CMK (cell line): Measurements from ENCODE around the gene LBR.
"Not testable (repeated sequence)": the region's sequence is repeated elsewhere in the genome, so short reads cannot be mapped to it uniquely, and the experiment has no call there.

Source experiments
- DNase-seq: peaks from one replicate; pipeline ENCODE4 v3.0.0-alpha.2; 2010; ENCODE audit warnings: low read depth

Gene LBR

DNA sequence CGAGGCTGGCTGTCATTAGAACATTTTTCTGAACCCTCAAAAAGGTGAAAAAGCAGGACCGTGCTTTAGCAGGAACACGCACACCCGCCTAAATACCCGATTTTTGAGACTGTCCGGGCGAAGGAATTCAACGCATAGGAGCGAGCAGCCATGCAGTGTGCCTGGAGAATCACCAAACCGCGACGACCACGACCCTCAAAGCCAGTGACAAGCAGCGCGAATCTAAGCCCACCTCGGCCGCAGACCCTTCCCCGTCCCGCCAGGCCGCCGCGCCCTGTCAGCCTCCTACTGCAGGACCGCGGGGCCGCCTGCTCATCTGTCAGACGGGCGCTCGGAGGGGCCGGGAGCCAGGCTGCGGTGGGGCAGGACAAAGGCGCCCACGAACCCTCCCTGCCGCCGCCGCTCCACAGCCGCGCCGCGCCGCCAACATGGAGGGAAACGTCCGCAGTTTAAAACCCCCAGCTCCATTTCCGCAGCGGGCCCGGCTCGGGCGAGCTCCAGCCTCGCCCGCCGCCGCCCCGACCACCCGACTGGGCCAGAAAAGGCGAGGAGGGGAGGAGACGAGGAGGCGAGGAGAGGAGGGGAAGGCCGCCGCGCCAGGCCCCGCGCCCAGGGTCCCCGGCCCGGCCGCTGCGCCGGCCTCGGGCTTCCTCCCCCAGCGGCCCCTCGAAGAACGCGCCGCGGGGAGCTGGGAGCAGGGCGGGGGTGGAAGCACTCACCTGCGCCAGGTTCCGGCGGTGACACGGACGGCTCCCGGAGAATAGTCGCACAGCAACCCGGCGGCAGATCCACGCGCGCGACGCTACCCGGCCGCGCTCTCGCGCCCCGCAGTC is at the start of gene LBR:
Gene LBR, minus strand, starts transcription at position 804 of the 833 bp plus-strand sequence. CDS start 3,963 bp downstream, outside the sequence.
- DNase-seq, result no peak

DNA sequence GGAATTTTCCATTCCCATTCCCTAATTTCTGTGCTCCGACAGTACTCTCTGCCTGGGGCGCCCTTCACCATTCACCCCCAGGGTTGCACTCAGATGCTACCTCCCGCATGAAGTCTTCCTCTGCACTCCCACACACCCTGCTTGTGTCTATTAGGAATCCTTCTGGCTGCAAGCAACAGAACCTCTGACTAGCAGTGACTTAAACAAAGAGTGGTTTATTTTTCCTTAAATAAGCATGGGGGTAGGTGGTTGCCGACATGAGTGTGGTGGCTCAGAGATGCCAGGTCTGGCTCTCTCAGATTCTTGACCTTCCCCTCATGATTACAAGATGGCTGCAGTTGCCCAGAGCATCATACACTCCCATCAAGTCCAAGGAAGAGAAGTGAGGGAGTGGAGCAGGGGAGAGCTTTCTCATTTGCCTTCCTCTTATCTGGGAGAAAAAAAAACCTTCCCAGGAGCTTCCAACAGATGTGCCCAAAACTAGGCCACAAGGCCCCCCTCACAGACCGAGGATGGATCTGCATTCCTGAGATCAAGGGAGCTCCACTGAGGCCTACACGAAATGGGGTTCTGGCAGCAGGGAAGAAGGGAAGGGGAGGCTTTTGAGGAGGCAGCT is 49.6 kb upstream of the LBR start:
- no peak for DNase-seq

DNA sequence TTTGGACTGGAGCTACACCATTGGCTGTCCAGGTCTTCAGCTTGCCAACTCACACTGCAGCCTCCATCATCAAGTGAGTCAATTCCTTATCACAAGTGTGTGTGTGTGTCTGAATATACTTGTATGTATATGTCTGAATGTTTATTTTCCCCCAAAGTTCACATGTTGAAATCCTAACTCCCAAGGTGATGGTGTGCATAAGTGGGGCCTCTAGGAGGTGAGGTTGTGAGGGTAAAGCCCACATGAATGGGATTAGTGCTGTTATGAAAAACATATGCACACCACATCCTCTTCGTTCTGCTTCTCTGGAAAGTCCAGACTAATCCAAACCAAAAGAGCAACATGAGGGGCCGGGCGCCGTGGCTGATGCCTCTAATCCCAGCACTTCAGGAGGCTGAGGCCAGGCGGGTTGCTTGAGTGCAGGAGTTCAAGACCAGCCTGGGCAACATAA is 48.7 kb upstream of the LBR start:
- no peak for DNase-seq

DNA sequence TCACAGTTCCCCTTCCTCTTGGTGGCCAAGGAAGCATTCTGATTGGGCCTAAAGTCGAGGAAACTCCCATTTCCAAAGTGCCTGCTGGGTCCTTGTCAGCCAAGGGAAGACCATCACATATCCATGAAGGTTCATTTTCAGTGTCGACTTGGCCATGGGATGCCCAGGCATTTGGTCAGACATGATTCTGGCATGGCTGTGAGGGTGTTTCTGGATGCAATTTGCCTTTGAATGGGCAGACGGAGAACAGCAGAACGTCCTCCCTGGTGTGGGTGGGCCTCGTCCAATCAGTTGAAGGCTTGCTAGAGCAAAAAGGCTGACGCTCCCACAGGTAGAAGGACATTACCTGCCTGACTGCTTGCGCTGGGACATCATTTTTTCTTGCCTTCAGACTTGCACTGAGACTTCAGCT is 48.3 kb upstream of the LBR start:
- DNase-seq, result no peak

DNA sequence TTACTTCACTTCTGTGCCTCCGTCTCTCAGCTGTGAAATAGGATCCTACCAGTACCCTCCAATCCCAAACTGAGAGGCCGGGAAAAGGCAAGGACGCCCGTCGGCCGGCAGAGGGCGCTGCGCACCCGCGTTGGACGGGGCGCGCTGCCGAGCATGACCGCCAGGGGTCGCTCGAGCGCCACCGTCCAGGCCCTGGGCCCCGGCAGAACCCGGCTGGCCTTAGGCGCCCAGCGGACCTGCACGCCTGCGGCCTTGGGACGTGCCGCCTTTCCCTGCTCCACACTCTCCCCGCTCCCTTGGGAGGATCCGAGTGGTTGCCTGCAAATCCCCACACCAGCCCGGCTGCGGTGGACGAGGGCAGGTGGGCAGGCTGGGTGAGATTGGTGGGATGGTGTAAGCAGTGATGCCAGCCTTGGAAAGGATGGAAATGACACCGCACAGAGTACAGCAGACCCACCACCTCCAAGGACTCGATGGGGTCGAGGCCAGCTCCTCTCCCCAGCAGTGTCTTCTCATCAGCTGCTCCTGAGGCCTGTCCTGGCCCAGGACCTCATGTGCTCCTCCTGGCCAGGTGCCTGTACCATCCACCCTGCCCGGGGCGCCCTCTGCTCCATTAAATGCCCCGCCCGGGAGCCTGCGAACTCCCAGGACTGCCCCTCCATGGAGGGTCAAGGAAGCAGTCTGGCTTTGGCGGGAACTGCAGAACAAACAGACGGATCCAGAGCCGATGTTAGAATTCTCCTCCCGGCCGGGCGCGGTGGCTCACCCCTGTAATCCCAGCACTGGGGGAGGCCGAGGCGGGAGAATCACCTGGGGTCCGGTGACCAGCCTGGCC is 47.4 kb upstream of the LBR start:
- DNase-seq, result peak; percentile 44

DNA sequence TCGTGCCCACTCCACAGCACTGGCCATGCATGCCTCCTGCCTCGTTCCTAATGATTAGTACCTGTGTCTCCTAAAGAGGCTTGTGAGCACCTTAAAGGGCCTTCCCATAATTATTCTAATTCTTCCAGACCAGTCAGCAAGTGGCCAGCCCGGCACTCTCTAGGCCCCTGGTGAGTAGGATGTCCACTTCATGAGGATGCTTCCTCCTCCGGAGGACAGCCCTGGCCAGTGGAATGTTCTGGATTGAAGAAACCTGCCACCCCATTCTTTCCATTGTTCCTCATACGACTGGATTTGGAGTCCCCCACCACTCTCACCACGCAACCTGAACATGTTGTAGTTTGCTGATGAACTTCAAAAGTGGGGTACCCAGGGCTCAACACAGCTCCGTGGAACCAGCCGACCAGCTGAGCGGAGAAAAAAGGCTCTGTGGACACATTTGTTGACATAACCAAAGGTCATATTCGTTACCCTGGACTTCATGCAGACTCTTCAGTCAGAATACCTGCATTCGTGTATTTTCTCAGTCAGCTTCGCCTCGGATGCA is 46.7 kb upstream of the LBR start:
- no peak for DNase-seq

DNA sequence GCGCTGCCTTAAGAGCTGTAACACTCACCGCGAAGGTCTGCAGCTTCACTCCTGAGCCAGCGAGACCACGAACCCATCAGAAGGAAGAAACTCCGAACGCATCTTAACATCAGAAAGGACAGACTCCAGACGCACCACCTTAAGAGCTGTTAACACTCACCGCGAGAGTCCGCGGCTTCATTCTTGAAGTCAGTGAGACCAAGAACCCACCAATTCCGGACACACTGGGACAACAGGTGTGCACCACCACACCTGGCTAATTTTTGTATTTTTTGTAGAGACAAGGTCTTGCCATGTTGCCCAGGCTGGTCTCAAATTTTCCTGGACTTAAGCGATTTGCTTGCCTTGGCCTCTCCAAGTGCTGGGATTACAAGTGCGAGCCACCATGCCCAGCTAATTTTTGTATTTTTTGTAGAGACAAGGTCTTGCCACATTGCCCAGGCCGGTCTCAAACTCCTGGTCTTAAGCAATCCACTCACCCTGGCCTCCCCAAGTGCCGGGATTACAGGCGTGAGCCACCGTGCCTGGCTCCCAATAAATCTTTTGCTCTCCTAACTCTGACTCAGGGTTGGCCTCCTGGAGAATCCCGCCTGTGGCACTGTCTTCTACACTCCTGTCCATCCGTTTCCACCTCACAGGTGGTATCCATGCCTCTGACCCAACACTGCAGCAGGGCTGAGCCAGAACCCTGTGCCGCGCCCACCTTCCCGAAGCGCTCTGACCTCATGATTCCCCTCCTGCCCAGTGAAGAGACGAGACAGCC is 46.0 kb upstream of the LBR start:
- not testable (repeated sequence) for DNase-seq

DNA sequence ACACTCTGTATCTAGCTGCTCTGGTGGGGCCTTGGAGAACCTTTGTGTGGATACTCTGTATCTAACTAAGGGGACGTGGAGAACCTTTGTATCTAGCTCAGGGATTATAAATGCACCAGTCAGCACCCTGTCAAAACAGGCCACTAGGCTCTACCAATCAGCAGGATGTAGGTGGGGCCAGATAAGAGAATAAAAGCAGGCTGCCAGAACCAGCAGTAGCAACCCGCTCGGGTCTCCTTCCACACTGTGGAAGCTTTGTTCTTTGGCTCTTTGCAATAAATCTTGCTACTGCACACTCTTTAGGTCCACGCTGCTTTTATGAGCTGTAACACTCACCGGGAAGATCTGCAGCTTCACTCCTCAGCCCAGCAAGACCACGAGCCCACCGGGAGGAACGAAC is 45.4 kb upstream of the LBR start:
- not testable (repeated sequence) for DNase-seq

DNA sequence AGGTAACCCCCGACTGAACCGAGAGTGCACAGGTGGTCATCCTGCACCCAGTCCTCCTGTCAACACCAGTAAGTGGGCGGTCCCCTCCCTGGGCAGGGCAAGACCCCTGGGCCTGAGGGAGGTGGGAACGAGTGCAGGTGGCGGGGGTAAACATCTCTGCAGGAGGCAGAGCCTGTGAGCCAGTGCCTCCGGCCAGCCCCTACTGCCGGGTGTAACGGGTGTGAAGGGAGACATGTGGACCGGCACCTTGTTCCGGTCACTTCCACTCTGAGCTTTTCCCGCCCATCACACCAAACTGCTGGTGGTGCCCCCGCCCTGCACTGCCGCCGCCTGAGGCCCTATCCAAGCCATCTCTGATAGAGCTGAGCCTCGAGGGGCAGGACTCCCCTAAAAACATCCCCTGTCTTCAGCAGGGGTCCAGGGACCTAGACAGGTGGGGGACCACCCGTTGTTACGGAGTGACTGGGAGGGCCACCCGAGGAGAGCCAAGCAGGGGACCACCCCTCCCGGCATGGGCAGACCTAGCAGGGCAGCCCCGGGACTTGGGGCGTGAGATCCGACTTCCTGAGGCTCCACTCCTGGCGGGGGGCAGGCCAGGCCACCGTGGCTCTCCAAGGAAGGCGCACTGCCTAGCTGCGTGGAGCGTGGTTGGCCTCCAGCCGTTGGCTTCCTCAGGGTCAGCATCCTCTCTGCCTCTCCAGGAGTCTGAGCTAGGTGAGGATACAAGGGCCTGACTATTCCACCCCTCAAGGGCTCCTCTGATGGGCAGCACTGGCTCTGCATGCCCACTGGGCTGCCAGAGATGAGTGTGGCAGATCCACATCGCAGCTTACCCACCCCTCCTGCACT is 43.8 kb upstream of the LBR start:
- no peak for DNase-seq

DNA sequence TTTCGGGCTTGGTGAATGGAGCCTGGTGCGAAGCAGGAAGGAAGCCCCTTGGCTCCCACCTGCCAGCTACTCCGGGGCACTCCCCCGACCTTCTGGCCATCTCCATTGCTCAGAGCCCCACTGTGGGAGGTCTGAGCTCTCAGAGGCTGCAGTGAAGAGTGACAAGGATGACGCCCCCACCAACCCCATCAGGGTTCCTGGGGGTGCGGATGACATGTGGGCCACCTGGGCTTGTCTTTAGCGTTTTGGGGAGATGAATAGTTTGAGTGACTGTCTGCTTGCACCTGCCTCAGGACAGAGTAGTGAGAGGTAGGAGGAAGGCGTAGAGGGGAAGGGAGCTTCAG is 43.2 kb upstream of the LBR start:
- DNase-seq, result no peak

DNA sequence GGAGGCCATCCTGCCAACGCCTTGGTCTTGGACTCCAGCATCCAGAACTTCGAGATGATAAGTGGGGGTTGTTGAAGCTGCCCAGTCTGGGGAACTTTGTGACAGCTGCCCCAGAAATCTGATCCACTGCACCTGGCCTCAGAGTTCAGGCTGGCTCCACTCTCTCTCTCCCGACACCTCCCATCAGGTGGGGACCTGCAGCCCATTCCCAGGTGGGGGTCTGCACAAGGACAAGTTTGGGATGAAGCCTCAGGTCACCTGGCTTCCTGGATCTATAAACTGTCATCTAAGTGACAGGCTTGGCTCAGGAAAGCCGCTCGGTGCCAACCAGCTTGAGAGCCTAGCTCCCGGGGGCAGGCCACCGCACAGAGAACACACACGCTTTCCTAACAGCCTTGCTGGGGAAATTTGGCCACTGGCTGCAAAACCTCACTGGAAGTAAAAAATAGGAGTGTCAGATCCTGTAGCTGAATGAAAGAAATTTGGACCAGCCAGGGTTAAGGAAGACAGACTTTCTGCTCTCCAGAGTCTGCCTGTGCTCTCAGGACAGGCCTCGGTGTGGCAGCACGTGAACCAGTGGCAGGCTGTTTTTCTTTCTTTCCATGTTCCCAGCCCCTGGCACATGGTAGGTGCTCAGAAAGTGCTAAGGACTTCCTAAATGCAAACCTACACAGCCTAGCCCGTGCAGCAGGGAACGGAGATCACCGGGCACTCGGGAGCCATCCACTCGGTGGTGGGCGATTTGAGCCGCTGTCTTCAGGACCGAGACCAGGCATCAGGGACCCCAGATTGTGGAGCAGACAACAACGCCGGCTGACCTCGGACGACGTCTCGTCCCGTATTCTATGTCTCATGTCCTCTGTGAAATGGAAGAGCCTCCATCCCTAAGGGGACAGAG is 42.6 kb upstream of the LBR start:
- no peak for DNase-seq

DNA sequence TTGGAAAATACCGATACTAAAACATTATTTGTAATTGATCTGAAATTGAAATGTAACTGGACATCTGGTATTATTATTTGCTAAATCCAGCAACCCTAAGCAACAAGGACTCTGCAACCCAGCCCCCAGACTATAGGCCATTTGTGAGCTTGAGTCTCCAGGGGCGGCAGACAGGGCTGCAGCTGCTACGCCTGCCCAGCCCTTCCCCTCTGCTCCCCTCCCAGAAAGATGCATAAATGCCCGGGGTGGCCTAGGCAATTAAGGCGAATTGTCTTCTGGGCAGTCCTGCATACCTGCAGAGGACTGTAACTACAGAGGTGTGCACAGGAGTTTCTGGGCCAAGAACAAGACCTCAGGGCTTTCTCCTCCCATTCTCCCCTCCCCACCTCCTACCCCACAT is 41.2 kb upstream of the LBR start:
- DNase-seq, result no peak

DNA sequence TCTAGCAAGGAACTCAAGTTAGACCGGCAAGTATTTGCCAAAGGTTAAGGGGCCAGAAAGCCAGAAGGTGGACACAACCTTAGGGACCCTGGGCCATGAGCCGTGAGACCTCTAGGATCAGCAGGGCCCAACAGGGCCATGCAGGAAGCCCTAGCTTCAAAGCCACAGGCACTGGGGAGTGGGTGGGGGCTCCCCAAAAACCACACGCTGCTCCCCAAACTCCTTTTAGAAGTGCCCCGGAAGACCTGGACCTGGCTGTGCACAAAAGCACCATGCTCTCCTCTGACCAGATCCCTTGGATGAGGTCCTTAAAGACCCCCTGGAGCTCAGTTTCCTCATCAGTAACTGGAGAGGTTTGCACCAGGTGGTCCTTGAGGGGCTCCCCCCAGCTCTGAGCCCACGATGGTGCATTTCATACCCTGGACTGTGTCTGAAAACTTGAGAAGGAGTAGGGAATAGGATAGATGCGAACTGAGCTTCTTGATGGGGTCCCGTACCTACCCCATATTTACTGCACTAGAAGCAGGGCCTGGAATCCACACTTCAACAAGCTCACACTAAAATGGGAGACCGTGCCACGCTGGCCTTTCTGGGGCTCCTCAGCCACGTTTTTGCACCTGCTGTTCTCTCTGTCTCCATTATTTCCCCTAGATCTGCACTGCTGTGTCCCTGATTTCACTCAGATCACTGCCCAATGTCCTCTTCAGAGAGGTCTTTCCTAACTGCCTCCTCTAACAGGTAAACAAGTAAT is 40.6 kb upstream of the LBR start:
- DNase-seq, result no peak

DNA sequence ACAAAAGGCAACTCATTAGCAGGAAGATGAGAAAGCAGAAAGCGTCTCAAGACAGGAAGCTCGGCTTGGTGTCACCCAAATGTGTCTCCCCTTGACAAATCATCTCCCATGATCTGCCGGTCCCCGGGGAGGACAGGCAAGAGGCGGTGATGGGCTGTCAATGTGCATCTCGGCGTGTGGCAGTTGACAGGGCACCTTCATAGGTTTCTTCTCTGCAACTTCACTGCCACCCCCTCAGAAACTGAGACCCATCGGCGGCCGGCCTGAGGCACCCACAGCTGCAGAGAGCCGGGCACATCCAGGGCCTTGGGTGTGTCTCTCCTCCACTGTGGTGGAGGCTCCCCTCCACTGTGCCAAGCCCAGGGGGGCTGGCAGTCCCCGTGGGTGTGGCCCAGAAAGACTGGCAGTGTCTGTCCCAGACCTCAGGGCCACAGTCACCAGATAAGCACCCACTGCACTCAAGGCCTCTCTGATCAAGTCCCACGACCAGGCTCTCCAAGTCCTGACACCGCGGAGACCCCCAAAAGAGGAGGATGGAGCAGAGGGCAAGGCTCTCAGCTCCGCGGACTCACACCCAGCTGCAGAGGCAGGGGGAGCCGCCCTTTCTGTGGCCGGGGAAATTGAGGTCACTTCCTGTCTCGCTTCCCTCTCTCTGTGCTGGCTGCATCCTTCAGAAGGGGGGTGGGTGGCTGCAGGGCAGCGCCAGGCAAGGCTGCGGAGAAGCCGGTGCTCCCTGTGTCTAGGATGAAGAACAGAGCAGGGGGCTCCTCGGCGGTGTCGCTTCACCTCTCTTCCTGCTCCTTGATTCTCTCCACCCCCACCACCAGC is 39.6 kb upstream of the LBR start:
- DNase-seq, result peak; percentile 90

DNA sequence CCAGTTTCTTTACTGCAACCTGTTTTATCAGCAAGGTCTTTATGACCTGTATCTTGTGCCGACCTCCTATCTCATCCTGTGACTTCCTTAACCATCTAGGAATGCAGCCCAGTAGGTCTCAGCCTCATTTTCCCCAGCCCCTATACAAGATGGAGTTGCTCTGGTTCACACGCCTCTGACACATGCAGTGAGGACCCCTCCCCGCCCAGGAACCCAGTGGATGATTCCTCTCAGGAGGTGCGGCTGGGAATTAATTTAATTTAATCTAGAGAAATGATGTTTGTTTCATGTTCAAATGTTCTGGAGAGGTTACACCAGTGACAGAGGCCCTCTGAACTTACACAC is 39.0 kb upstream of the LBR start:
- no peak for DNase-seq

DNA sequence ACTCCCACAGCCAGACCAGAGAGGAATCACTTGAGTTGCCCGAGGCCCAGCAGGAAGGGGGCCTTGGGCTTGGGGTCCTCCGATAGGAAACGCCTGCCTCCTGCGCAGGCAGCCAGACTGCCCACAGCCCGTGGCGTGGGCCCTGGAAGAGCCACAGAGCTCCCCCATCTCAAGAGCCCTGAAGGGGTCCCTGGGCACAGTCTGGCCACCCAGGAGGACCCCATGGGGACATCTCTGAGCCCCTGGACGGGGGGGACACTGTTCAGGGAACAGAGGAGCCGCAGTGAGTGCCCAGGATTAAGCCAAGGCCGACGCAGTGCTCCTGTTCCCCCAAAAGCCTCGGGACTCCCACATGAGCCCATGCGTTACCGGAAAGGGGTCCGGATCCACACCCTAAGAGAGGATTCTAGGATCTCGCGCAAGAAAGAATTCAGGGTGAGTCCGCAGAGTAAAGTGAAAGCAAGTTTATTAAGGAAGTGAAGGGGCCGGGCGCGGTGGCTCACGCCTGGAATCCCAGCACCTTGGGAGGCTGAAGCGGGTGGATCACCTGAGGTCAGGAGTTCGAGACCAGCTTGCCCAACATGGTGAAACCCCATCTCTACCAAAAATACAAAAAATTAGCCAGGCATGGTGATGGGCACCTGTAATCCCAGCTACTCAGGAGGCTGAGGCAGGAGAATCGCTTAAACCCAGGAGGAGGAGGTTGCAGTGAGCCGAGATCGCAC is 38.1 kb upstream of the LBR start:
- no peak for DNase-seq
